H1 (cell line): Measurements from ENCODE around the gene PGGHG. TPM values are rescaled to one million over a fixed set of nuclear protein-coding genes. Genes with fewer than 3 reads are reported as not detected.
"Not testable (repeated sequence)": the region's sequence is repeated elsewhere in the genome, so short reads cannot be mapped to it uniquely, and the experiment has no call there.

Experiments used
- CTCF ChIA-PET: fragments of 300-600 bp; sonication (Branson Sonifier 250); formaldehyde crosslinking; loops from one replicate; lab custom pipeline; 2021; ENCODE audit not compliant: partially characterized antibody; lab: Charles Lee
- POLR2A ChIA-PET: fragments of 300-600 bp; sonication (Branson Sonifier 250); formaldehyde crosslinking; loops from one replicate; lab custom pipeline; 2021; ENCODE audit warnings: inconsistent platforms; ENCODE audit not compliant: partially characterized antibody; lab: Charles Lee
- DNase-seq, 2 experiments: peaks; one replicate each; pipeline versions ENCODE4 v3.0.0 to v3.0.0-alpha.2; 2010 to 2022; ENCODE audit warnings: low spot score in 2 of 2, low read depth in 1 of 2, mixed read lengths in 1 of 2
- FAIRE-seq: peaks from 2 replicates; lab custom pipeline; 2011; peaks lifted over from hg19 to GRCh38; lab: Jason Lieb, UNC
- H2AFZ ChIP-seq: 2 replicates; pipeline ENCODE4 v1.8.1; 2012; ENCODE audit warnings: low read length, inconsistent platforms
- H2AK5ac ChIP-seq: 2 replicates; pipeline ENCODE4 v1.6.1; 2013; ENCODE audit warnings: low read depth, low read length
- H2BK120ac ChIP-seq: replicated peaks from 2 replicates; pipeline ENCODE3; 2013; ENCODE audit warnings: low read depth, low read length, inconsistent platforms
- H2BK12ac ChIP-seq: 2 replicates; pipeline ENCODE4 v1.6.1; 2013; ENCODE audit warnings: low read depth, low read length
- H2BK15ac ChIP-seq: 2 replicates; pipeline ENCODE4 v1.6.1; 2013; ENCODE audit warnings: low read length
- H2BK20ac ChIP-seq: 2 replicates; pipeline ENCODE4 v1.6.1; 2013; ENCODE audit warnings: low read length
- H2BK5ac ChIP-seq: 2 replicates; pipeline ENCODE4 v1.6.1; 2013; ENCODE audit warnings: low read depth, low read length
- H3K14ac ChIP-seq: 2 replicates; pipeline ENCODE4 v1.6.1; 2013; ENCODE audit warnings: inconsistent platforms; ENCODE audit not compliant: insufficient read length
- H3K18ac ChIP-seq: 2 replicates; pipeline ENCODE4 v1.6.1; 2013; ENCODE audit warnings: low read length; ENCODE audit errors: extremely low read depth
- H3K23ac ChIP-seq: 2 replicates; pipeline ENCODE4 v1.6.1; 2013; ENCODE audit warnings: inconsistent platforms; ENCODE audit not compliant: insufficient read length
- H3K23me2 ChIP-seq: 2 replicates; pipeline ENCODE4 v1.6.1; 2013; ENCODE audit warnings: low read depth, low read length
- H3K27ac ChIP-seq: 2 replicates; pipeline ENCODE4 v1.6.1; 2011; ENCODE audit warnings: low read depth, low read length, inconsistent platforms
- H3K27me3 ChIP-seq, 4 experiments: replicated peaks in 1 of 4; 1 replicate in 1 of 4; 2 replicates in 3 of 4; pipeline versions ENCODE4 v1.6.1 to v1.8.1; 2011 to 2013; ENCODE audit warnings: low read length in 3 of 4, mild to moderate bottlenecking in 3 of 4, inconsistent platforms in 2 of 4, mixed read lengths in 2 of 4, moderate library complexity in 1 of 4; ENCODE audit not compliant: control insufficient read depth in 3 of 4, insufficient read depth in 3 of 4; ENCODE audit errors: extremely low read depth in 1 of 4
- H3K36me3 ChIP-seq, 4 experiments: 2 replicates each; pipeline versions ENCODE4 v1.6.1 to v1.8.1; 2011 to 2013; ENCODE audit warnings: mild to moderate bottlenecking in 4 of 4, low read length in 3 of 4, moderate library complexity in 2 of 4, control low read depth in 1 of 4, inconsistent platforms in 1 of 4; ENCODE audit not compliant: insufficient read depth in 4 of 4, control insufficient read depth in 2 of 4
- H3K4ac ChIP-seq: replicated peaks from 2 replicates; pipeline ENCODE3; 2013; ENCODE audit warnings: low read length, low read depth, mixed read lengths, inconsistent platforms; ENCODE audit not compliant: insufficient read length
- H3K4me1 ChIP-seq, 4 experiments: replicated peaks in 1 of 4; 1 replicate in 1 of 4; 2 replicates in 3 of 4; pipeline versions ENCODE4 v1.6.1 to v1.8.1; 2011 to 2013; ENCODE audit warnings: low read length in 3 of 4, inconsistent platforms in 2 of 4, mixed read lengths in 1 of 4; ENCODE audit not compliant: insufficient read depth in 4 of 4, control insufficient read depth in 3 of 4
- H3K4me2 ChIP-seq, 2 experiments: 2 replicates each; pipeline versions ENCODE4 v1.6.1 to v1.8.1; 2011 to 2013; ENCODE audit warnings: low read depth in 2 of 2, low read length in 2 of 2, control low read depth in 1 of 2, inconsistent platforms in 1 of 2, mild to moderate bottlenecking in 1 of 2; ENCODE audit not compliant: insufficient read depth in 1 of 2
- H3K4me3 ChIP-seq, 4 experiments: fragments of 200-600, 300-600 bp in 1 of 4; sonication (generic), shearing (Covaris generic), sonication (Bioruptor Twin) in 1 of 4; 2 replicates each; pipeline versions ENCODE4 v1.5.1 to v1.8.1; 2011 to 2016; ENCODE audit warnings: low read length in 4 of 4, low read depth in 3 of 4, control low read depth in 2 of 4, inconsistent platforms in 2 of 4, mild to moderate bottlenecking in 2 of 4, mixed read lengths in 1 of 4, moderate library complexity in 1 of 4; ENCODE audit not compliant: insufficient read depth in 2 of 4; ENCODE audit errors: extremely low read depth in 1 of 4
- H3K56ac ChIP-seq: replicated peaks from 2 replicates; pipeline ENCODE3; 2013; ENCODE audit warnings: low read depth, mild to moderate bottlenecking, mixed read lengths, low read length, inconsistent platforms; ENCODE audit not compliant: insufficient read length
- H3K79me1 ChIP-seq: 2 replicates; pipeline ENCODE4 v1.6.1; 2013; ENCODE audit warnings: low read depth, low read length, control low read depth
- H3K79me2 ChIP-seq, 2 experiments: 2 replicates each; pipeline versions ENCODE4 v1.6.1 to v1.8.1; 2012 to 2013; ENCODE audit warnings: low read length in 2 of 2, mild to moderate bottlenecking in 2 of 2, inconsistent platforms in 1 of 2; ENCODE audit not compliant: insufficient read depth in 2 of 2, control insufficient read depth in 1 of 2
- H3K9ac ChIP-seq, 4 experiments: replicated peaks in 1 of 4; 1 replicate in 1 of 4; 2 replicates in 3 of 4; pipeline versions ENCODE4 v1.6.1 to v1.8.1; 2011 to 2013; ENCODE audit warnings: low read depth in 3 of 4, low read length in 3 of 4, control low read depth in 2 of 4, mild to moderate bottlenecking in 2 of 4, moderate library complexity in 2 of 4, inconsistent platforms in 1 of 4; ENCODE audit errors: extremely low read depth in 1 of 4
- H3K9me3 ChIP-seq, 2 experiments: 2 replicates each; pipeline versions ENCODE4 v1.6.1 to v1.8.1; 2012 to 2013; ENCODE audit warnings: mild to moderate bottlenecking in 2 of 2, moderate library complexity in 2 of 2, control low read depth in 1 of 2, inconsistent platforms in 1 of 2, low read depth in 1 of 2, low read length in 1 of 2, mixed read lengths in 1 of 2; ENCODE audit not compliant: insufficient read depth in 2 of 2
- H4K20me1 ChIP-seq, 2 experiments: replicated peaks in 1 of 2; 2 replicates each; pipeline versions ENCODE3 to v1.8.1; 2011 to 2013; ENCODE audit warnings: inconsistent platforms in 2 of 2, low read length in 2 of 2, mild to moderate bottlenecking in 1 of 2; ENCODE audit not compliant: insufficient read depth in 2 of 2, control insufficient read depth in 1 of 2
- H4K5ac ChIP-seq: 2 replicates; pipeline ENCODE4 v1.6.1; 2013; ENCODE audit warnings: low read length, low read depth, mixed read lengths, inconsistent platforms; ENCODE audit not compliant: insufficient read length
- H4K8ac ChIP-seq: 2 replicates; pipeline ENCODE4 v1.8.0; 2013; ENCODE audit warnings: mild to moderate bottlenecking, moderate library complexity, low read length, inconsistent platforms; ENCODE audit not compliant: insufficient read depth; ENCODE audit errors: extremely low read depth
- H4K91ac ChIP-seq: replicated peaks from 2 replicates; pipeline ENCODE3; 2013; ENCODE audit warnings: low read length, mixed read lengths, inconsistent platforms; ENCODE audit not compliant: insufficient read length
- CHD2 ChIP-seq: IDR thresholded peaks from 2 replicates; pipeline ENCODE4 v1.6.1; 2012; ENCODE audit warnings: low read length, improper control_type of control experiment
- CTBP2 ChIP-seq: IDR thresholded peaks from 2 replicates; pipeline ENCODE4 v1.7.0; 2011; ENCODE audit warnings: borderline replicate concordance, mild to moderate bottlenecking, moderate library complexity, mixed read lengths, low read length; ENCODE audit not compliant: insufficient read depth, insufficient read length
- FOSL1 ChIP-seq: IDR thresholded peaks from 2 replicates; pipeline ENCODE4 v1.6.1; 2011; ENCODE audit warnings: mild to moderate bottlenecking, low read depth, low read length, moderate library complexity; ENCODE audit not compliant: insufficient read depth
- JUND ChIP-seq: IDR thresholded peaks from 2 replicates; pipeline ENCODE4 v1.6.1; 2011; ENCODE audit warnings: mild to moderate bottlenecking, improper control_type of control experiment, low read length
- RNF2 ChIP-seq: fragments of 200-900, 300-1000 bp; sonication (generic); IDR thresholded peaks from 2 replicates; pipeline ENCODE4 v1.7.1; 2016; ENCODE audit warnings: borderline replicate concordance, low read depth, mild to moderate bottlenecking, antibody characterized with exemption, low read length; ENCODE audit not compliant: poor library complexity, severe bottlenecking; ENCODE audit errors: missing control alignments
- SUZ12 ChIP-seq: fragments of 200-600 bp; sonication (generic); IDR thresholded peaks from 2 replicates; pipeline ENCODE4 v1.6.1; 2012; ENCODE audit warnings: mild to moderate bottlenecking, inconsistent platforms, low read length, moderate library complexity, mixed read lengths
- TAF1 ChIP-seq: IDR thresholded peaks from 2 replicates; pipeline ENCODE4 v1.6.1; 2011; ENCODE audit warnings: mild to moderate bottlenecking, low read depth, low read length
- TBP ChIP-seq: IDR thresholded peaks from 2 replicates; pipeline ENCODE4 v1.6.1; 2011; ENCODE audit warnings: low read depth, low read length, improper control_type of control experiment
- WGBS, 2 experiments: shearing (Covaris generic) in 1 of 2; methylation state at CpG; one replicate each; pipeline versions ENCODE4 v1.1.6 to v1.1.7; 2013 to 2015; ENCODE audit warnings: low lambda C conversion rate in 2 of 2, mixed read lengths in 2 of 2, inconsistent platforms in 1 of 2, low coverage in 1 of 2, missing lambda C conversion rate in 1 of 2; ENCODE audit not compliant: insufficient replicate concordance in 2 of 2, insufficient coverage in 1 of 2, insufficient read length in 1 of 2; ENCODE audit errors: extremely low coverage in 1 of 2, missing lambda C conversion rate in 1 of 2; 5-methylcytosine and 5-hydroxymethylcytosine counted together
- polyA plus RNA-seq, 7 experiments: library from polyadenylated mRNA; depleted of rRNA in 3 of 7; stranded (reverse) in 5 of 7; unstranded in 2 of 7; fragments of >200 nt in 5 of 7; fragments of 200-250 nt in 2 of 7; gene quantifications; 1 replicate in 5 of 7; 2 replicates in 1 of 7; 4 replicates in 1 of 7; pipeline versions ENCODE4 v1.2.1 to v1.2.3, GENCODE V29; 2011 to 2013; ENCODE audit warnings: missing spikeins in 2 of 7, mixed read lengths in 2 of 7
- total RNA-seq: library from RNA; stranded (reverse); fragmentation: NEBNext Ultra II Directional; extraction: Animal tissue kit (Norgen Biotek cat#: 25700); gene quantifications from 2 replicates; pipeline ENCODE4 v1.2.1, GENCODE V29; 2021

The PGGHG gene
- total and polyA plus RNA-seq, 2 of the 8 experiments (the other 6 are each of a cell fraction or from before 2014, with no cell fraction given) = 34.8 to 60.7 TPM

DNA sequence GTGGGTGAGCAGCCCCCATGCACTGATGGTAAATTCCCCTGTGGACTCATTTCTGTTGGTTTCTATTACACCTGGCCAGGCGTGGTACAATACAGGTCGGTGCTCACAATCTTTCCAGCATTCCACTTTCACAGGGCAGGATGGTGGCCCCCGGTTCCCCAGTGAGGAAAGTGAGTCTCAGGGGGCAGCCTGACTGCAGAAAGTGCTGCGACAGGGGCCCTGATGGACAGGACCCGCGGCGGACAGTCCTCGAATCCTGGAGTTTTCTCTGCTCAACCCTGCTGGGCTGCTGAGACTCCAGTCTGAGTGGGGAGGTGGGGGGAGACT, 3.1 kb upstream of the PGGHG start (continued):
- TF ChIP-seq TBP (no peak), TAF1 (no peak), CTBP2 (no peak), CHD2 (no peak), SUZ12 (no peak), FOSL1 (no peak), JUND (no peak), RNF2 (no peak)

DNA sequence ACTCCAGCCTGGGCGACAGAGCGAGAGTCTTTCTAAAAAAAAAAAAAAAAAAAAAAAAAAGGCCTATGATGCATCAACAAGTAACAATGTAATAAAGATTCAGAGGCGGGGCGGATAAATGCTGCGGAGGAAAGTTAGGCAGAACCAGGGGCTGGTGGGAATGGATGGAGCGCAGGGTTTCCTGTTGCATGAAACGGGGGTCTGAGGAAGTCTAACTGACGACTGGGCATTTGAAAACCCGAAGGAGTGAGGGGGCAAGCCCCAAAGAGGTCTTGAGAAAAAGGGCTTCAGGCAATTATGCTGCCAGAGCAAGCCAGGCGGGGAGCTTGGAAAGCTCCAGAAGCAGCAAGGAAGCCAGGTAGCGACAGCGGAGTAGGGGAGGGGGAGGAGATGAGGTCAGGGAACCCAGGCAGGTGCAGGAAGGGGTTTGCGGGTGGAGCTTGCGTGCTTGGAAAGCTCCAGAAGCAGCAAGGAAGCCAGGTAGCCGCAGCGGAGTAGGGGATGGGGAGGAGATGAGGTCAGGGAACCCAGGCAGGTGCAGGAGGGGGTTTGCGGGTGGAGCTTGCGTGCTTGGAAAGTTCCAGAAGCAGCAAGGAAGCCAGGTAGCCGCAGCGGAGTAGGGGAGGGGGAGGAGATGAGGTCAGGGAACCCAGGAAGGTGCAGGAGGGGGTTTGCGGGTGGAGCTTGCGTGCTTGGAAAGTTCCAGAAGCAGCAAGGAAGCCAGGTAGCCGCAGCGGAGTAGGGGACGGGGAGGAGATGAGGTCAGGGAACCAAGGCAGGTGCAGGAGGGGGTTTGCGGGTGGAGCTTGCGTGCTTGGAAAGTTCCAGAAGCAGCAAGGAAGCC, 1.7 kb upstream of the PGGHG start:
- Histone ChIP-seq H2BK15ac (0 out of 2 replicates have a peak overlapping the region, but pooled peaks have one; percentile 61), H2BK12ac (peak overlapping the region; percentile 80; the same call in 1 of the 2 replicates), H3K27me3 (peaks cover 5 to 16% (median 13%) of the 10 kb centered on the region in 4 experiments; a peak in 6 of 7 replicates), H2AK5ac (peak overlapping the region; percentile 53; the same call in 1 of the 2 replicates), H3K18ac (peak overlapping the region; percentile 48), H3K4me2 (peak overlapping the region in 1 of 2 experiments; percentile 84; a peak in 1 of 4 replicates), H2BK20ac (peak overlapping the region; percentile 72; the same call in 1 of the 2 replicates), H3K4me1 (peaks cover 0 to 41% (median 31%) of the 10 kb centered on the region in 4 experiments; a peak in 6 of 7 replicates)
- H2AFZ ChIP-seq, H3K79me2 ChIP-seq, H4K5ac ChIP-seq, H3K9me3 ChIP-seq, H3K9ac ChIP-seq, FAIRE-seq, H3K23me2 ChIP-seq, H4K91ac ChIP-seq, H3K14ac ChIP-seq, H2BK120ac ChIP-seq, H3K36me3 ChIP-seq, H3K4ac ChIP-seq, H3K56ac ChIP-seq, H4K20me1 ChIP-seq, H3K79me1 ChIP-seq, H2BK5ac ChIP-seq, H4K8ac ChIP-seq, H3K23ac ChIP-seq, H3K27ac ChIP-seq, H3K4me3 ChIP-seq: not testable (repeated sequence)
- ChIA-PET CTCF (interaction anchor here (0.6 to 3.9 kb wide), 7 partner anchors 15 to 75 kb away, joined by 3 to 30 read pairs (median 3); no protein-coding TSS in a partner anchor), POLR2A (interaction anchor here (0.6 to 7.7 kb wide), 8 partner anchors 8 to 76 kb away, joined by 3 to 51 read pairs (median 6); partner anchors contain the start of genes IFITM2 and IFITM5)
- DNase-seq = peak in 1 of 2 experiments; percentile 48
- whole genome bisulfite sequencing, 2 experiments = 93% methylated on average over 25 of the region's 27 CpGs; no CpG with 5 or more reads in 1 of the 2 experiments
